Measurements from ENCODE around the gene PIBF1. TPM values are rescaled to one million over a fixed set of nuclear protein-coding genes. Genes with fewer than 3 reads are reported as not detected.
A peak's percentile ranks its signal among the peaks of the same experiment; 100 is the strongest.

The PIBF1 gene
- total and polyA plus RNA-seq, 2 of the 4 experiments (the other 2 are of a cell fraction): 5.1 to 13.3 TPM

DNA sequence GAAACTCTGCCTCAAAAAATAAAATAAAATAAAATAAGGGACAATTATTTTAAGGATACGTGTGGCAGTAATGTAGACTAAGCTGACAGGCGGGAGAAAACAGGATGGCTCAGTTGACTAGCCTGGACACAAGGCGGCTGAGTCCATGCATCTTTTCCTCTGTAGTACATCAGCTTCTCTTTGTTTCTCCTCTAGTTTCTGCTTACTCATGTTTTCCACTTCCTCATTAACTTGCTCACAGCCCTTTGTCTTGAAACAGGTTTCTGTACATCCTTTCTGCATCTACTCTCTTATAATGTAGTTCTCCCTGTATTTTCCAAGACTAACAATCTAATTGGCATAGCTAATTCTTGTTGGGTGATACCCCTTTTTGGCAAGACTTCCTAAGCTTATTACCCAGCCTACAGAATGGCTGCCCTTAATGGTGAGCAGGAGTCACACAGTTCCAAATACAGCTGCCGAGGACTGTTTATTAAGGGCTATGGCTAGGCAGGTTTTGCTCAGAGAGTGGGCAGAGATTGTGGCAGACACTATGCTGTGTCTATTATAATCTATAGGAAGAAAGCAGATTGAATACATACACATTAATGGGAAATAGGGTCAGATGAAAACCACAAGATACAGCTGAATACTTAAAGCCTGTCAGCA is 218.2 kb downstream of the PIBF1 start:
- Histone ChIP-seq H3K4me2 (ENCODE audit: low read depth, low read length) (no peak overlapping the region), H3K9me1 (ENCODE audit: insufficient read depth, low read length) (no peaks in the 10 kb centered on the region), H3K9ac (ENCODE audit: low read depth, low read length) (no peak overlapping the region), H3K4me3 (ENCODE audit: insufficient read depth, low read depth, low read length) (no peak overlapping the region), H3K14ac (replicated peaks; ENCODE audit: low read depth, low read length) (no peak overlapping the region), H2BK20ac (ENCODE audit: low read depth, low read length) (no peak overlapping the region), H4K91ac (ENCODE audit: insufficient read depth, low read depth, low read length) (no peak overlapping the region), H3K56ac (ENCODE audit: extremely low read depth, insufficient read depth, low read length) (no peak overlapping the region), H2AK9ac (replicated peaks; ENCODE audit: low read depth, low read length, poor library complexity) (no peak overlapping the region), H4K5ac (ENCODE audit: low read depth, low read length) (no peak overlapping the region), H3K27me3 (ENCODE audit: control insufficient read depth, insufficient read depth, low read length) (no peaks in the 10 kb centered on the region), H2BK15ac (ENCODE audit: low read depth, low read length) (no peak overlapping the region), H3K27ac (ENCODE audit: insufficient read depth, low read length) (no peak overlapping the region), H2BK5ac (ENCODE audit: low read depth, low read length, poor library complexity, severe bottlenecking) (no peak overlapping the region), H3K18ac (ENCODE audit: low read depth, low read length) (no peak overlapping the region), H3K4me1 (ENCODE audit: control insufficient read depth, insufficient read depth, low read length) (no peaks in the 10 kb centered on the region), H3K36me3 (ENCODE audit: control insufficient read depth, insufficient read depth, low read length) (peaks cover 2% of the 10 kb centered on the region; the same call in 1 of the 2 replicates), H2AK5ac (ENCODE audit: low read depth, low read length) (no peak overlapping the region), H3K9me3 (ENCODE audit: control insufficient read depth, insufficient read depth, low read length) (no peaks in the 10 kb centered on the region), H2BK120ac (ENCODE audit: low read depth, low read length) (no peak overlapping the region), H4K20me1 (ENCODE audit: insufficient read depth, low read length) (no peaks in the 10 kb centered on the region), H2AFZ (replicated peaks; ENCODE audit: low read length, poor library complexity) (no peak overlapping the region), H3K79me1 (ENCODE audit: low read depth in 1 of 2, low read length in 2 of 2) (no peaks in the 10 kb centered on the region), H3K23ac (ENCODE audit: low read depth, low read length) (no peak overlapping the region), H3K4ac (ENCODE audit: low read depth, low read length) (no peak overlapping the region), H4K8ac (ENCODE audit: low read depth in 2 of 2, low read length in 2 of 2) (no peak overlapping the region)
- 100% methylated on average over 1 of the region's 4 CpGs; no CpG with 5 or more reads in 1 of the 2 experiments for WGBS, 2 experiments (ENCODE audit: extremely low coverage in 2 of 2, insufficient read length in 1 of 2)
- no peak for TF ChIP-seq BHLHE40 (IDR thresholded peaks at IDR 0.05; ENCODE audit: low read depth, low read length)
- TF ChIP-seq MAFK (IDR thresholded peaks at IDR 0.05; ENCODE audit: low read depth, low read length): peak; percentile 8; the same call in 1 of the 2 replicates
- TF ChIP-seq, protein P1, sequence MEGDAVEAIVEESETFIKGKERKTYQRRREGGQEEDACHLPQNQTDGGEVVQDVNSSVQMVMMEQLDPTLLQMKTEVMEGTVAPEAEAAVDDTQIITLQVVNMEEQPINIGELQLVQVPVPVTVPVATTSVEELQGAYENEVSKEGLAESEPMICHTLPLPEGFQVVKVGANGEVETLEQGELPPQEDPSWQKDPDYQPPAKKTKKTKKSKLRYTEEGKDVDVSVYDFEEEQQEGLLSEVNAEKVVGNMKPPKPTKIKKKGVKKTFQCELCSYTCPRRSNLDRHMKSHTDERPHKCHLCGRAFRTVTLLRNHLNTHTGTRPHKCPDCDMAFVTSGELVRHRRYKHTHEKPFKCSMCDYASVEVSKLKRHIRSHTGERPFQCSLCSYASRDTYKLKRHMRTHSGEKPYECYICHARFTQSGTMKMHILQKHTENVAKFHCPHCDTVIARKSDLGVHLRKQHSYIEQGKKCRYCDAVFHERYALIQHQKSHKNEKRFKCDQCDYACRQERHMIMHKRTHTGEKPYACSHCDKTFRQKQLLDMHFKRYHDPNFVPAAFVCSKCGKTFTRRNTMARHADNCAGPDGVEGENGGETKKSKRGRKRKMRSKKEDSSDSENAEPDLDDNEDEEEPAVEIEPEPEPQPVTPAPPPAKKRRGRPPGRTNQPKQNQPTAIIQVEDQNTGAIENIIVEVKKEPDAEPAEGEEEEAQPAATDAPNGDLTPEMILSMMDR (conservative IDR thresholded peaks at IDR 0.05; ENCODE audit: low read depth, low read length): no peak
- TF ChIP-seq CEBPB (IDR thresholded peaks at IDR 0.05; ENCODE audit: low read depth, low read length): no peak
- TF ChIP-seq, protein P2, sequence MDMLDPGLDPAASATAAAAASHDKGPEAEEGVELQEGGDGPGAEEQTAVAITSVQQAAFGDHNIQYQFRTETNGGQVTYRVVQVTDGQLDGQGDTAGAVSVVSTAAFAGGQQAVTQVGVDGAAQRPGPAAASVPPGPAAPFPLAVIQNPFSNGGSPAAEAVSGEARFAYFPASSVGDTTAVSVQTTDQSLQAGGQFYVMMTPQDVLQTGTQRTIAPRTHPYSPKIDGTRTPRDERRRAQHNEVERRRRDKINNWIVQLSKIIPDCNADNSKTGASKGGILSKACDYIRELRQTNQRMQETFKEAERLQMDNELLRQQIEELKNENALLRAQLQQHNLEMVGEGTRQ (IDR thresholded peaks at IDR 0.05; ENCODE audit: low read depth, low read length): no peak
- ChIA-PET CTCF (no interaction called here), POLR2A (ENCODE audit: unreplicated experiment) (no interaction called here)
- in situ Hi-C loops (cut with MboI; ENCODE audit: low sequenced_read_pairs) (no loop called here), intact Hi-C loops (cut with micrococcal nuclease) (no loop called here), dilution Hi-C loops (cut with HindIII; ENCODE audit: low sequenced_read_pairs, unreplicated experiment) (no loop called here)
- ATAC-seq (ENCODE audit: low read depth) (no peak), DNase-seq (peak; percentile 19)
- no TSS peak for BruUV-seq (replicated peaks)

All from IMR-90 (cell line).